H4 (cell line): ENCODE results near the gene UACA. TPM values are rescaled to one million over a fixed set of nuclear protein-coding genes. Genes with fewer than 3 reads are reported as not detected.
"Not testable (repeated sequence)": the region's sequence is repeated elsewhere in the genome, so short reads cannot be mapped to it uniquely, and the experiment has no call there.

ENCODE experiments used
- DNase-seq: peaks from one replicate; pipeline ENCODE4 v3.0.0-alpha.2; 2015; ENCODE audit warnings: low spot score
- total RNA-seq: library from RNA; depleted of rRNA; stranded (reverse); fragments of >200 nt; shearing (Covaris generic); gene quantifications from 2 replicates; pipeline ENCODE4 v1.2.3, GENCODE V29; 2014; rRNA removed

Gene UACA, protein sequence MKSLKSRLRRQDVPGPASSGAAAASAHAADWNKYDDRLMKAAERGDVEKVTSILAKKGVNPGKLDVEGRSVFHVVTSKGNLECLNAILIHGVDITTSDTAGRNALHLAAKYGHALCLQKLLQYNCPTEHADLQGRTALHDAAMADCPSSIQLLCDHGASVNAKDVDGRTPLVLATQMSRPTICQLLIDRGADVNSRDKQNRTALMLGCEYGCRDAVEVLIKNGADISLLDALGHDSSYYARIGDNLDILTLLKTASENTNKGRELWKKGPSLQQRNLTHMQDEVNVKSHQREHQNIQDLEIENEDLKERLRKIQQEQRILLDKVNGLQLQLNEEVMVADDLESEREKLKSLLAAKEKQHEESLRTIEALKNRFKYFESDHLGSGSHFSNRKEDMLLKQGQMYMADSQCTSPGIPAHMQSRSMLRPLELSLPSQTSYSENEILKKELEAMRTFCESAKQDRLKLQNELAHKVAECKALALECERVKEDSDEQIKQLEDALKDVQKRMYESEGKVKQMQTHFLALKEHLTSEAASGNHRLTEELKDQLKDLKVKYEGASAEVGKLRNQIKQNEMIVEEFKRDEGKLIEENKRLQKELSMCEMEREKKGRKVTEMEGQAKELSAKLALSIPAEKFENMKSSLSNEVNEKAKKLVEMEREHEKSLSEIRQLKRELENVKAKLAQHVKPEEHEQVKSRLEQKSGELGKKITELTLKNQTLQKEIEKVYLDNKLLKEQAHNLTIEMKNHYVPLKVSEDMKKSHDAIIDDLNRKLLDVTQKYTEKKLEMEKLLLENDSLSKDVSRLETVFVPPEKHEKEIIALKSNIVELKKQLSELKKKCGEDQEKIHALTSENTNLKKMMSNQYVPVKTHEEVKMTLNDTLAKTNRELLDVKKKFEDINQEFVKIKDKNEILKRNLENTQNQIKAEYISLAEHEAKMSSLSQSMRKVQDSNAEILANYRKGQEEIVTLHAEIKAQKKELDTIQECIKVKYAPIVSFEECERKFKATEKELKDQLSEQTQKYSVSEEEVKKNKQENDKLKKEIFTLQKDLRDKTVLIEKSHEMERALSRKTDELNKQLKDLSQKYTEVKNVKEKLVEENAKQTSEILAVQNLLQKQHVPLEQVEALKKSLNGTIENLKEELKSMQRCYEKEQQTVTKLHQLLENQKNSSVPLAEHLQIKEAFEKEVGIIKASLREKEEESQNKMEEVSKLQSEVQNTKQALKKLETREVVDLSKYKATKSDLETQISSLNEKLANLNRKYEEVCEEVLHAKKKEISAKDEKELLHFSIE (N-terminal part only)
- 6.4 and 9.0 TPM in 2 replicates for total RNA-seq

DNA sequence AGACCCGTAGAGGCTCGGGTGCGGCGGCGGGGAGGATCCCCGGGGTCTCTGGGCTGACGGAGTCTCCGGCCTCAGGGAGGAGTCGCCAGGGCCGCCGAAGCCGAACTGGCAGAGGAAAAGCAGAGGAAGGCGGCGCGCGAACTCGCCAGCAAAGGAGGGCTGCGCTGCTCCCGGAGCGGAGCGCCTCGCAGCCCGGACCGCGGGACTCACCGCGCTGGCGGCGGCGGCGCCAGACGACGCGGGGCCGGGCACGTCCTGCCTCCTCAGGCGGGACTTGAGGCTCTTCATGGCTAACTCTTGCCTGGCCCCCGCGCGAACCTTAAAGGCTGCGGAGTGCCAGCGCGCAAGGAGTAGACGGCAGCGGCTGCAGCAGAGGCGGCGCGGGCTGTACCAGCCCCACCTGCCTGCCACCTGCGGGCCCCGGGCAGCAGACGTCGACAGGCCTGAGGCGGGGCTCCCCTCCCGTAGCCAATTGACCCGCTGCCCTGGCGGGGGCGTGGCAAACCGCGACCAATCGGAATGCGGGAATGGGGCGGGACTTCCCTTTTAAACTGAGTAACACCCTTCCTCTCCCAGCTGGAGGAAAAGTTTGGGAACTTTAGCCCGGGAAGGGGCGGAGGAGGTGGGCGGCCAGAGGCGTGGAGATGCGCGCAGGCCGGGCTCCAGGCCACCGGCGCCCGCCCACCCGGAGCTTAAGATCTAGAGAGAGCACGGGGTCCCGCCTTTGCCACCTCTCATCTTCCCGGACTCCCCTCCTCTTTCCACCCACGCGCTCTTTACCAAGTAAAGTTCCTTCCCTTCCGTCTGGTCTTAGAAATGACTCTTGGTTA lies at the start of gene UACA:
Gene UACA (minus strand): TSS at position 439 of the 830 bp plus-strand sequence. CDS start 151 bp downstream, at position 288.
- DNase-seq: peak; percentile 92

DNA sequence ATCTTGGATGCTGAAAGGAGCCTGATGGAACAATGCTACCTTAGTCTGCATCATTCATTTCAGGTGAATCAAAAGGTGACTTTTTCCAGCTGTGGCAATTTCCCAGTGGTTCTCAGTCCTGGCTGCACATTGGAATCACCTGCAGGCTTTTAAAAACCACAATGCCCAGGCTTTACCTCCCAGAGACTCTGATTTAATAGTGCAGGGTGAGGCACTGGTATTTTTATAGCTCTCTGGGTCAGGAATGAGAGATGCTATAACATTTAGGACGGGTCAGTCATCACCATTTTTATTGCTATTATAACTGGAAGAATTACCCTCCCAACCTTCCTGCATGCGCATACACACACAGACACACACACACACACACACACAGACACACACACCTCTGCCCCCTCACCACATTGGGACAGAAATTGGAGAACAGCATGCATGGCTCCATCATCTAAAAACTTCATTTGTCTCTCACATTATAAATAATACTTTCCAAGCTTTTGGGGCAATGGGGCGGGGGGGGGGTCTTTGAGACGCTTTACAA lies 49.5 kb upstream of the UACA start:
- no peak for DNase-seq

DNA sequence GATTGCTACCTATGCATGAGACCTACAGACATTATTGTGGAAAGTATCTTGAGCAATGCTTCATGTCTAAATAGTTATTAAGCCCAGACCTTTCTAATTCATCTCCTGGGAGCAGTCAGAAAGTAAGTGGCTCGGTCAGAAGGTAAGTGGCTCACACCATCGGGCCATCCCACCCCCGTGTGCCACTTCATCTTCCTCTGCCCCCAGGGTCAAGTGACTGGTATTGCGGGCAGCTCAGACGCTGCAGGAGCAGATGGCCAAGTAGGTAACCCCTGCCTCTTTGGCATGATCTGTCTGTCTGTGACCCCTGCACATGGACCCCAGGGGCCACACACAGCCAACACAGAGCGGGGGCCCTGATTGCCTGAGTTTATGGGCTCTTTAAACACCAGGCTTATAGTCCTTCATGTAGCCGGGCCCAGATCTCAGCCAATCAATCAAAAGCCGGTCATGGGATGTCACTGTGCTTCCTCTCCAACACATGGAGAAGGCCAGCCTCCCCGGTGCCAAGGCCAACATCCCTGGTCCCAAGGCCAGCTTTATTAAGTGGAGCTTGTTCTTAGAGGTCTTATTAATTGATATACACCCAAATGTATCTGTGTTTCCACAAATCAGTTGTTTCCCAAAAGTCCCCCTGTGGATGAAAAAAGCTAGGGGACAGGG lies 47.7 kb upstream of the UACA start:
- no peak for DNase-seq

DNA sequence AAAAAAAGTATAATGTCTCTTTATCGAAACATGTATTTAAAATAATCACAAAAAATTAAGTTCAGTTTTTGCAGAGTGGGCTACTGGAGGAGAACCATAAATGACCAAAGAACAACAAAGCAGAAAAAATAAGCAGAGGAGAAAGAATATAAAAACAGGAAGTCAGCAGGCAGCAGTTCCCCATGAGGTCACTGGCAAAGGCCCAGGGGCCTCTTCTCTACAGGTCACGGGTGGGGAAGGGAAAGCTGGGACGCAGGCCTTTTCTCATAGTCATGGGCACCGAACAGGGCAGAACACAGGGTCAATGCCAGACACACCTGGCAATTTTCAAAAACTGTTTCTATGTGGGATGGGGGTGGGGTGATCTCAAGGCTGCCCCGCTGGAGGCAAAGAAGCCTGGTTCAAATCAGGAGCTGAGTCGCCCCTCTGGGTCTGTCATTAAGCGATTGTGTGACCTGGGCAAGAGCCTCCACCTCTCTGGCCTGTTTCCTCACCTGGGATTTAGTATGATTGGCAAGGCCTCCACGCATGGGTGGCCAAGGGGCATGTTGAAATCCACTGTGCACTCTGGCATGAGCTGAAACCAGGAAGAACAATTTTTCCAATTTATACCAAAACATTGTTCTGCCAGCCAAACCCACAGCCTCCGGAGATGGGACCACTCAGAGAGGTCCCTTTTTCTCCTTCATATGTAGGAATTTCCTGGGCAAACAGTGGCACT lies 43.8 kb upstream of the UACA start:
- DNase-seq: no peak

DNA sequence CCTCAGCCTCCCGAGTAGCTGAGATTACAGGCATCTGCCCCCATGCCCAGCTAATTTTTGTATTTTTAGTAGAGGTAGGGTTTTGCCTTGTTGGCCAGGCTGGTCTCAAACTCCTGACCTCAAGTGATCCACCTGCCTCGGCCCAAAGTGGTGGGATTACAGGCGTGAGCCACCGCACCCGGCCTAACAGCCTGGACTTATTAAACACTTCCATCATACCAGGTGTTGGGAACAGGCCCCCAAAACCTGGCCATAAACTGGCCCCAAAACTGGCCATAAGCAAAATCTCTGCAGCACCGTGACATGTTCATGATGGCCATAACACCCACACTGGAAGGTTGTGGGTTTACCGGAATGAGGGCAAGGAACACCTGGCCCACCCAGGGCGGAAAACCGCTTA lies 41.0 kb upstream of the UACA start:
- DNase-seq: not testable (repeated sequence)

DNA sequence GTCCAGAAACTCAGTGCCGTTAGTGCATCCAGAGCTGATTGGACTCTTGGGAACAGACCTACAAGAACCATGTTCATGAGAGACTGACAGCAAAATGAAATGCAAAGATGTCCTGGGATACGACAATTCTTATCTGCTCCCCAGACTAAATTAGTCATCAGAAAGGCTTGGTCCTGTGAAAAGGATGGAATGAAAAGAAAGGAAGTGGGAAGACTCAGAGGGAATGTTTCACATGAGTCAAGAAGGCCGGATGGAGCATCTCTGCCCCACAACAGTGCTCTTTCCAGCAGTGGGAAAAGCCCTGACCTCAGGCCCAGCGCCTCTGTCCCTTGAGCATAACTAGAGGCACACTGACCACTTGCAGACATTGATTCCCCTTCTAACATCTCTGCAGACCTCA lies 39.3 kb upstream of the UACA start:
- DNase-seq: no peak

DNA sequence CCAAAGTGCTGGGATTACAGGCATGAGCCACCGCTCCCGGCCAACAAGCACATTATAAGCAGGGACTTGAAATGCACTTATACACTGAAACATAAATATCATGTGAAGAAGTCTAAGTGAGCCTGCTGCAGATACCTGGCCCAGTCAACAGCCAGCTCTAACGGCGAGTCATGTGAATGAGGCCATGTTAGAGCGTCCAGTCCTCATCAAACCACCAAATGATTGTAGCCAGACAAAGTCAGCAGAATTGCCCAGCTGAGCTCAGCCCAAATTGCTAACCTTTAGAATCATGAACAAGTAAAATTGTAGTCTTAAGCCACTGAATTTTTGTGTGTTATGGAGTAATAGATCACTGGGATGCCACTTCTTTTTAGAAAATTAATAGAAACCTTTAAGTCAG lies 37.8 kb upstream of the UACA start:
- DNase-seq: no peak

DNA sequence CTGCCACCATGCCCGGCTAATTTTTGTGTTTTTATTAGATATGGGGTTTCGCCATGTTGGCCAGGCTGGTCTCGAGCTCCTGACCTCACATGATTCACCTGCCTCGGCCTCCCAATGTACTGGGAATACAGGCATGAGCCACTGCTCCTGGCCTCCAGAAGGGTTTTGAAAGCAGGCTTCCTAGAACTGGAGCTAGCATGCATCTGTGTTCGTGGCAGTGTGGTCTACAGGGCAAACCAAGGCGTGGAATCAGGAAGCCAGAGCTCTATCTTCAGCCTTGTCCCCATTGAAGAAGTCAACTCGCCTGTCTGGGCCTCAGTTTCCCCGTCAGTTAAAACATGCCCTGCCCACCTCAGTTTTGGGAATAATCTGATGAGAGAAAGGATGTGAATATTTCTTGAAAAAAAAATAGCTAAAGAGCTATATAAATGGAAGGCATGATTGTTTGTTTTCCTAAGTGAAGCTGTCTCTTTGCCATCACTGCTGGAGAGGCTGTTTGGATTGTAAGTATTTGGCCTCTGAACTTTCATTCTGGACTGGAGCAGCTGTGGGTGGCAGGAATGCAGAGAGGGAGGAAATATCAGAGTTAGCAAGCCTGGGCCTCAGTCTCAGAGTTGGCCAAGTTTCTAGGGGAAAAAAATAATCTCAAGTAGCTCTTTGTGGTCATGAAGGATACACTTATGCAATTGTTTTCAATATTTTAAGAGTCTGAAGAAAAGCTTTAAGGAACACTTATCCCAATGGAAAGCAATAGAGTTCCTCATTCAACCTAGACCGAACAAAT lies 36.5 kb upstream of the UACA start:
- DNase-seq: peak; percentile 88

DNA sequence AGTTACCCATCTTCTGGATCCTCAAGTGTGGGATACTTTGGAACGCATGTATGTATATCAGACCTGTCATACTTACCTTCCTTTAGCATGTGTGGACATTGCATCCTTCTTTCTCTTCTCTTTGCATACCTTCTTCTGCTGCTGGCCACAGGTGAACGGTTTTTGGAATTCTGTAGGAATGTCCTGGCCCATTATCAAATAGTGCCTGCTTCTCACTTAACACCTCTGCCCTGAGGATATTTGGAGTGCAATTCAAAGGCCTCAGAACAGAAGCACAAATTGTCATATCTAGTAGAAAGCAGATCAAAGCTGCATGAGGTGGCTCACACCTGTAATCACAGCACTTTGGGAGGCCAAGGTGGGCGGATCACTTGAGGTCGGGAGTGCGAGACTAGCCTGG lies 34.1 kb upstream of the UACA start:
- no peak for DNase-seq

DNA sequence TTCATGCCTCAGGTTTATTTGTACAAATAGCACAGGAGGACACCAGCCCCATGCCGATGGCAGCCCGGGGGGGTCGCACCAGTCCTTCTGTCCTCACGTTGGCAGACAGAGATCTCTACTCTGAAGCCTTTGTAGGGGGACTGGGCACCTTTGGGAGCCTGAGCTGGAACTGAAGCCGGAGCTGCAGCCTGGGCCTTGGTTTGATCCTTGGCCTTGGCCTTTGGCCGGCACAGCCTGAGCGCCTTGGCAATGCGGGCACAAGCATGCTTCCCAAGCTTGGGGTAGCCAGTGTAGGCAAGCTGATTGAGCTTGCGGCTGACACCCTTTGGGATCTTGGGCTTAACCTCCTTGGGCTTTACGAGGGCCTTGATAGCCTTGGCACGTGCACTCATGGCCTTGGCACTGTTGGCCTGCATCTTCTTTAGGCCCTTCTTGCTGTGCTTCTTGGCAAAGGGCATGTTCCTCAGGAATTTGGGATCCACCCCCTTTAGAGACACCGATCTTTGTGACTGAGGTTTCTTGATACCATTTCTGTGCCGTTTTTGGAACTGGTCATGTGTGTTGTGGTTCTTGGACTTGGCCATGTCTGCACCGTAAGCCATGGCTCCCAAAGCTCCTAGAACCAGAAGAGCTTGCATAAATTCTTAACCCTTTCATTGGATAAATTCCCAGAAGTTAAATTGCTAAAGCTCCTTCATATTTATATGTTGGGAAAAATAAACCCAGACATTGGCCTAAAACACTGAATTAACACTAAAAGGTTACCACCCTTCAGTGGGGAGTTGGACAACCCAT lies 33.4 kb upstream of the UACA start:
- DNase-seq: no peak

DNA sequence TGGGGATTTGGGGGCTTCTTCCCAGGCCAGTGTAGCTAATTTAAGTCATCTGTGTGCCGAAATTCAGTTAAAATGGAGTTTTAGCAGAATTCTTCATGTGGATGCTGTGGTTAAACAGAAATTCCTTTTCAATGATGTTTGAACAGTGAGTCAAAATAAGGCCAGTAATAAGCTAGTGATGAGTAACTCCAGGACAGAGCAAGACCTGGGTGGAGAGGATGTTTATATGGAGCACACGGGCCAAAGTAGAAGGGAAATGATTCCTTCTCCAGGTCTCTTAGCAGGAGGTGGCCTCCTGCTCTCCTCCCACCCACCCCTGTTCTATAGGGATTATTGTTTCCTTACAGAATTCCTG lies 31.9 kb upstream of the UACA start:
- peak; percentile 94 for DNase-seq

DNA sequence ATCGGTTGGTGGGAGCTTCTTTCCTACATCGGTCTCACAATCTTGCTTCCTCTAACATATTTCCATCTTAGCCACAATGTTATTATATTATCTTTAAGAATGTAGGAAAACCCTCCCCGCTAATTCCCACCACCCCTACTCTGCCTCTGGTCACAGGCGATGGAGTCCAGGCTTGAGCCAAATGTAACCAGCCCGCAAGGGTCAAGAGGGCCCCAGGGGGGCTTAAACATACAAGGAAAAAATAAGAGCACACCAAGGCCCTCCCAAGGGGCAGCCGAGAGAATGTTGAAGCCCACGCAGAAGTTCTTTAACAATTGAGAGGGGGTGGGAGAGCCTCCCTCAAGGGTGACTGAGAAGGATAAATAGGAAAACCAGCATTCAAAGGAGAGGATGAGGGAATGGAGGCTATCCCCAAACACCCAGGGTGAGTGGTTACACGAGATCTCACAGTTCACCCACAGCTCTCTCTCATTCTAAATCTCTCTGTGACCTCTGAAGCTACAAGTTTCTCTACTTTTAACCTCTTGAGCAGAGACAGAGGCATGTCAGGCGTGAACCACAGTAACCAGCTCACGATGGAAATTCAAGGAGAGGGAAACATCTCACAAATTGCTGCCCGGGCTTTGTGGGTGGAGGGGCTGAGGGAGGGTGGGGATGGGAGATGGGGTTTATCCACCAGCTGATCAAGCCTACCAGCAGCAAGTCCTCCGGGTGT lies 31.4 kb upstream of the UACA start:
- DNase-seq: peak; percentile 33

DNA sequence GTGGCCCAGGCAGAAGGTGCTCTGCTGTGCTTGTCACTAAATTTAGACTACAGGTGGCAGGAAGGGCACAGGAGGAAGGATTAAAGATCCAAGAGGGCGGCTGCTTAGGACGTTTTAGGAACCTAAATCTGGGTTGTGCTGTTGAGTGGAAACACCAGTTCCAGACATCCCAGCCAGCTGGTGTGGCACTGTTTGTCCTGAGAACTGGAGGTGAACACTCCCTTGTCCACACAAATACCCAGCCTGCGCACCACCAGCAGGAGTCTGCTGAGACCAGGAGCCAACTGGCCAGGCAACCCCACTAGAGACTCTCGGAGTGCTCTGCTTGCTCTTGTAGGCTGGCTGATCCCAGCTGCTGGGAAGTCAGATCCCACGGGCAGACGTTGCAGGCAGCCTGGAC lies 30.3 kb upstream of the UACA start:
- DNase-seq: no peak

DNA sequence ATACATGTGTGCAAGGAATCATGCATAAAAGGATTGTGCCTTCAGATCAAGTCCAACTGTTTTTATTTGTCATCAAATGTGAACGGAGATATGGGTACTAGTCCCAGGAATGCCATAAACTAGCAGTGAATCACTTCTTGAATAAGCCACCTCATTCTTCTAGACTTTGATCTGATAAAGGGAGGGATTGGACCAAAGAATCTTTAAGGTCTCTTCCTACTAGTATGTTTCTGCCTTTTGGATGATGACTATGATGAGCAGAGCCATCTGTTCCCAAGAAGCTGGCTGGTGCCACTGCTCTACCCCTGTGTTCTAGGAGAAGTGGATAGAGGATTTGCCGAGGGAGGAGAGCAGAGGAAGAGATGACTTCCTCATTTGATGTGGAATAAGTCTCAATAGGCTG lies 28.8 kb upstream of the UACA start:
- no peak for DNase-seq

DNA sequence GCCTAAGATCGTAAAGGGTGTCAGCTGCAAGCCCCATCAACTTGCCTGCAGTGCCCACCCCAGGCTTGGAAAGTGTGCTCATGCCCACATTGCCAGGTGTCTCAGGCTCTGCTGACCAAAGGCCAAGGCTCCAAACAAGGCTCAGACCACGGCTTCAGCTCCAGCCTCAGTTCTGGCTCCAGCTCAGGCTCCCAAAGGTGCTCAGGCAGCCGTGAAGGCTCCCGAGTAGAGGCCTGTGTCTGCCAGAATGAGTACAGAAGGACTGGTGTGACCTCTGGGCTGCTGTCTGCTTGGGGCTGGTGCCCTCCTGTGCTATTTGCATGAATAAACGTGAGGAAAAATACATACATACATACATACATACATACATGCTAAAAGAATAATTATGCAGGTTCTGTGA lies 27.9 kb upstream of the UACA start:
- no peak for DNase-seq

DNA sequence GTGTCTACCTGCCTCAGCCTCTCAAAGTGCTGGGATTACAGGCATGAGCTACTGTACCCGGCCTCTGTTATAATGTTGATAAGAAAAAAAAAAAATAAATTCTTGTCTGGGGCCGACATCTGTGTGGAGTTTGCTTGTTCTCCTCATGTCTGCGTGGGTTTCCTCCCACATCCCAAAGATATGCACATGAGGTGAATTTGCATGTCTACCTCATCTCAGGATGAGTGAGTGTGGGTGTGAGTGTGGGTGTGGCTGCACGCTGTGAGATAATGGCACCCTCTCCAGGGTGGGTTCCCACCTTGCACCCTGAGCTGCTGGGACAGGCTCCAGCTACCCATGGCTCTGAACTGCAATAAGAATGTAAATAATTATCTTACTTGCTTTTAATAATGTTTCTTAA lies 25.9 kb upstream of the UACA start:
- no peak for DNase-seq
